GM19025 (cell line): Measurements from ENCODE around the gene PDE3A.

Experiments
- ATAC-seq: cut with Tn5 transposase; IDR thresholded peaks from one replicate; pipeline ENCODE4 v1.9.1; 2021; ENCODE audit warnings: mild to moderate bottlenecking, low read depth, moderate library complexity; ENCODE audit not compliant: unreplicated experiment

Gene PDE3A

DNA sequence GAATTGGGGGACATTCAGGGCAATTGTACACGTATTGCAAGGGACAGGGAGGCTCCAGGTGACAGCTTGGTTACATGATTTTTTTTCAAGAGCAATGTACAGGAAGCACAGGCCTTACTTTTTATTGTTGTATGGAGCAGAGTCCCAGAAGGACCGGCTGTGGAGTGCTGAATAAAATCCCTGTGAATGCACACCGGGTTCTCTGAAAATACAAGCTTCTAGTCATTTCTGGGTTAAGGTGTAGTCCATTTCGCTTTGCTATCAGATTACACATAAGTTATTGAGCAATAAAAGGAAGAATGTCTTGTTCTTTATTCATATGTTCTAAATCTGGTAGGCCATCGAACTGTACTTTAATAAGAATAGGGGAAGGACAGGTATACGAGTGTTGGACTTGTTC lies 52.2 kb downstream of the PDE3A start:
- no peak for ATAC-seq

DNA sequence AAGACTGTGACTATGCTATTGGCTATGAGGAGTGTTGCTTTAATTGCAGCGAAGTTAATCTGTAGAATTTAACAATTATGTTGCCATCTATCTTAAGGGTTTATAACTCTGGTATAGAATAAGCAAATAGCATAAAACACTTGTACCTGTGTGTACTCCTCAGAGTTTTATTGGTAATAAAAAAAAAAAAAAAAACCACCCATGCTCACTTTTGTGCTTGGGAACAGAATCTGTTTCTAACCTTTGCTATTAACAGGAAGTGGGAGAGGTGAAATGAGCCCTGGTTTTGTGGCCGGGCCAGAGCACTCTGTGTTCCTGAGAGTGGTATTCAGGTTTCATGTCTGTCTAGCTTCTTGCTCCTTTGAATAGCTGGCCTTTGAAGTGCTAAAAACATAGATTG lies 53.1 kb downstream of the PDE3A start:
- ATAC-seq: no peak

DNA sequence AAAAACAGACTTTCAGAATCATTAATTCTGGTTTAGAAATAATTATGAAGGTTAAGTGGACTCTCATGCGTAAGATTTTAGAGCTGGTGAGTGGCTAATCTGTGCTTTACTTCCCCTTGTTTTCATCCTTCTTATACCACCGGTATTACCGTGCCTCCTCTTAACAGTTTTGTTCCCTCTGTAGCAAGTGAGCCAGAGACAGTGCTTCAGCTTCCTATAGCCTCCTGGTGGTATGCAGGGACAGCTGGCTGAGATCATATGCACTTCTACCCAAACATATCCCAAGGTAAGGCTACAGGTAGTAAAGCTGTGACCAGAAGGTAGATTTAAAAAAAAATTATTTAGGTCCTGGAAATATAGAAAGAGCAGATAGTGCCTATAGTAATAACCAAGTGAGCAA lies 55.2 kb downstream of the PDE3A start:
- ATAC-seq: no peak

DNA sequence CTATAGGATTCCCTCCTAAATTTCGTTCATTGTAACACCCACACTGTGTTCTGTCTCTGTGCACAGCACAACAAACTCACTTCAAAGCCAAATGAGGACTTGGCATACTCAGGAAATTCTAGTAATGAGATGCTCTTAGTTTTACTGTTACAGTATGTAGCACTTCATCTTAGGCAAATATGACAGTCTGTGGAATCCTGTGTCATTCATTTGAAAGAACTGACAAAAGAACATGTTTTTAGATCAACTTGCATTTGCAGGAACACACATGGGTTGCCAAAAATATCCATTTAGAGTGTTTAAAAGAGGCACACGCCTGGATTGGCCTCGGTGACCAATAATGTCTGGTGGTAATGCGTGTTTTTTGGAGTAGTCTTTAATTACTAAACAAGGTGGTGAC lies 56.5 kb downstream of the PDE3A start:
- no peak for ATAC-seq

DNA sequence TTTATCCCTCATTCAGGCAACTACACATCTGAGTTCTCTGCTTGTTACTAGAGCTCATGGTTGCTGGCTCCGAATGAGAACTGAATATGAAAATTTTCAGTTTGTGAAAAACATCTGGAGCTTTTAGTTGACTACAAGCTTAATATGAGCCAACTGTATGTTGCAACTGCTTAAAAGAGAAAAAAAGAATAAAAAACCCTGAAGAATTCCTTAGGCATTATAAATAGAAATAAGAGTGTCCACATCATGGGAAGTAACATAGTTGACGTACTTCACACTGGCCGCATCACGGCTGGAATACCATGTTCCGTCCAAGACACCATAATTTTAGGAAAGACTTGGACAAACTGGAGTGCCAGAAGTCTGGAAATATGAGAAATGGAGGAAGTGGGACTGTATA lies 57.9 kb downstream of the PDE3A start:
- ATAC-seq: no peak

DNA sequence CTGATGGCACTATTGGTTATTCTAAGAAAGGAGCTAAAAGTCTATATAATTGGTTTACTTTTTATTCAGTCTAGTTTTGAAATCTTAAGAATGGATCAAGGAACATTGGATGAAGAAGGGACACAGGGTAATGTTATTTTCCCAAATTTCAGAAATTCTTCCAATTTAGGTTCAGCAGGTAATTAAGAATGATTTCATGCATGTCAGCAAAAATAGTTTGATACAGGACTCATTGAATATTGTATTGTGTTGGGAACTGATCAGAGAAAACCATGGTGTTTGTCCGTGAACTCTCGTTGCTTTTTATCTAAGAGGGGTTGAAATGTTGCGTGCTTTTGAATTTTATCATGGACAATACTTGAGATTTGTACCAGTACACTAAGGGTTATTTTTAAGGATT lies 58.6 kb downstream of the PDE3A start:
- ATAC-seq: no peak

DNA sequence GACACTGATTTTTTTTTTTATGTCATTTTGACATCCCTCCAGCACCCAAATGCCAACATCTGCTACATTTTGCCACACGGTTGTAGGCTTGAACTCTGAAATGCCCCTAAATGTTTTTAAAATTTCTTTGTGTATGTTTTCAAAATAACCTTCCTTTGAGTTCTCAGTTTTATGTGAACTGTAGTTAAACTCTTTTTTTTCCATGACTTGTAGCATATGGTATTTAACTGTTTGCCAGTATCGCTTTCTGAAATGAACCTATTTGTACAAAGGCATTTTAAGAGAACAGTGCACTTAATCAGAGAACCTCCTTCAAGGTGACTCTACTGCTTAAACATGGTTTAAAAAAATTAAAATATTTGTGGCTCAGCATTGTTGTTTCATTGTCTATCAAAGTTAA lies 61.5 kb downstream of the PDE3A start:
- no peak for ATAC-seq

DNA sequence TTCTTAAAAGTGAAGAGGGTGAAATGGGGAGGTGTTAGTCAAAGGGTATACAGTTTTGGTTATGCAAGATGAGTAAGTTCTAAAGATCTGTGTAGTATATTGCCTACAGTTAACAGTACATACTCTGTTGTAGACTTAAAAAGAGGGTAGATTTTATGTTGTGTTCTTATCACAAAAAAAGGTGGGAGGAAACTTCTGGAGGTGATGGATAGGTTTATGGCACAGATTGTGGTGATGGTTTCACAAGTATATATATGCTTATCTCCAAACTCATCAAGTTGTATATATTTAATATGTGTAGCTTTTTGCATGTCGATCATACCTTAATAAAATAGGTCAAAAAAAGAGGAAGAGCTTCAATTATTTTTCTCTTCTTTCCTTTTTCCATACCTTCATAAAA lies 64.0 kb downstream of the PDE3A start:
- ATAC-seq: no peak

DNA sequence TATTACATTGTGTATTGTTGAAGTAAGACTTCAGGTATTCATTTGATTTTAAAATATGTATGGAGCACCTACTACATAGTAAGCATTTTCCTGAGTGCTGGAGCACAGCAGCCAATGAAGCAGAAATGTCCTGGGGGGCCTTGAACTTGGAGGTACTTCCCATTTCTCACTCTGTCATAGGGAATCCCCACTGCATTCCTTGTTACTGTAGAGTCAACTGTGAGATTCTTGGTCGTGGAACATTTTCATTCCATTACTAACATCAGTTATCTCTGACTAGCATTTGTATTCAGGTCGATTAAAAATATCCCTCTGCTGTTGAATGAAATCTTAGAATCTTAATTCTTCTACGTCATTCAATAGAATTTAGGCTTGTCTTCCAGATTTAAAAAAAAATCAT lies 66.7 kb downstream of the PDE3A start:
- ATAC-seq: no peak

DNA sequence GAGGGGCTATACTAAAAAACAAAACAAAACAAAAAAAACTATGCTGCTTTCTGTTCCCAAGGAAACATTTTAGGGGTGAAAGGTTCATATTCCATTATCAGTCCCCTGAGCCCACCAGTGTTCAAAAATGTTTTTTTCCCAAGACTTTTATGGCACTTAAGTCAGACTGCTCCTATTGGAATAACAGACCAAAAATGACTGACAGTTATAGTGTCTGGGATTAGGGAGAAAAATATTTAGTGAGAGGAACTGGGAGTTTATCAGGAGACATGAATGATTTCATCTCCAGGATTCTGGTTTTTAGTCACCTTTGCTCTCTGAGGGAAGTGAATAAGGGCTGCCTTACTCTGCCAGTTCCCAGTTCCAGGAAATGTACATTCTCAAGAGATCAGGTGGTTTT lies 68.0 kb downstream of the PDE3A start:
- ATAC-seq: no peak

DNA sequence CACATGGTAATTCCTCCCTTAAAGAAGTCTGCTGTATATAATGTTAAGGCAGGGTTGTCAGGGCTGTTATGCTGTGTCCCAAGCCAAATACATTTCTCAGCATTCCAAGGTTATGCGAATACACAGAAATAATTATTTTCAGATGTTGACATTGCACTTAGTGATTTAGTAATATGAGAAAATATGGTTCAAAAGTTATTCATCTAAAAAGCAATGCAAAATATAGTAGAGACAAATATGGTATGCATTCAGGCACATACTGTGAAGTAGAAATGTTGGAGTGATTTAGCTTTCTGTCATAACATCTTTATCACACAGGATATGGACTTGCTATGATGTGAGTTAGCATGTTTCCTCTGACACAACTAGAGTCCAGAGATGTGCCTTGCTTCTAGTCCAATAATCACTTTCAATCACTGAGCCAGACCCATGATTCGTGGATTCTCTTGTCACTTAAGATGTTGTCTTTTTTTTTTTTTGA lies 70.0 kb downstream of the PDE3A start:
- no peak for ATAC-seq

DNA sequence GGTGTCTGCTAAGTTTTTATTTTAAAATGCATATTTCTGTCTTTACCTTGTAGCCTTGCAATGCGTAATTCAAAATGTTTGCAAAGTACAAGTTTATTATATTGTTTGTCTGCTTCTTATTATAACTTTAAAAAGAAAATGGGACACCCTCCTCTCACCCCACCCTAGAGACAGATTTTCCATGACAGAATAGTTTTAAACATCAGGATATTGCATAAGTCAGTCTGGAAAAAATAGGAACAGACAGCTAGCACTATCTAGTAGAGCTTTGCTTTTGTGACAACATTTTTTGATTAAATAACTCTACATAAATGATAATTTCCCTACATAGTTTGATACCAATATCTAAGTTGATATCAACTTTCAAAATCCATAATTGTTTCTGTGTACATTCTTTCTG lies 71.3 kb downstream of the PDE3A start:
- no peak for ATAC-seq

DNA sequence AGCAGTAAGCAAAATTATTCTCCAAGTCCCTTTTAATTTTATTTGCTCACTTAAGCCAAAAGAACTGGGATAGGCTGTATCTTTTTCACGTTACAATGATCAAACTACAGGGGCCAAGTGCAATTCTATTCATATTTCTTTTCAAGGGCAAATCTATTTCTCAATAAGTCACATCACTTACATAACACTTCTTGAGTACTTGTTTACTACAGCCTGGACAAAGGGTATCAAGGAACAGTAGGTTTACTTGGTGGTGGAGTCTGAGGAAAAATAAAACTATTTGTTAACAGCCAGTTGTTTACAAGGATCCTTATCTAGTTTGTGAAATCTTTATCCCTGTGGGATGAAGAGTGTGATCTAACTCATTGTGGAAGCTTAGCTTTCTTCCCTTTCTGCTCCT lies 72.1 kb downstream of the PDE3A start:
- no peak for ATAC-seq

DNA sequence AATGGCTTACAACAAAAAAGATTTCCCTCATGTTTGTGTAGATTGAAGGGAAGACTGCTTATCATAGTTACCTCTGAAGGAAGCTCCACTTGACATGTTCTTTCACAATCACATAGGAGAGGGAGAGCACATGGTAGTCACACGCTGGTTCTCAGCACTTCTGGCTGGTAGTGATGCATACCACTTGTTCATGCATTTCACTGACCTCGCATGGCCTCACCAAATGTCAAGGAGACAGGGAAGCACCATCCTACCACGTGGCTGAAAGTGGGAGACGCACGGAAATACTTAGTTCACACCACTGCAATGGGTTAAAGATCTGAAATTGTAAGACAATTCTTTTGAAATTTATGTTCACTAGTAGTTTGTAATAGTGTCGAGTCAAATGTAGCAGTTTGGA lies 74.0 kb downstream of the PDE3A start:
- no peak for ATAC-seq

DNA sequence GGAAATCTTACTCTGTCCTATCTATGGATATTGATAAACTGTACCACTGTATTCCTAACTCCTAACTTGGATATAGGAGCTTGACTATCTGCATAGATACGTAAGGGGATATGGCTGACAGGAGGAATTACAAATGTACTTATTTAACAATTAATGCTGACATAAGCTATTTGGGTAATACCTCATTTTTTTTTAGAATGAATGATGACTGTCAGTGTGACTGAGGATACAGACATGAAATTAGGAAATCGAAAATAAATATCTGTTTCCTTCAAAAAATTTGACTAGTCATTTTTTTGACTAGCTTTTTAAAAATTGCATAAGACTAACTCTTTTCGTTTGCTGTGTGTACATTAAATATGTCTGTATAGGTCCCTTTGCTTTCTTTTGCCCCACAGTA lies 74.9 kb downstream of the PDE3A start:
- ATAC-seq: no peak

DNA sequence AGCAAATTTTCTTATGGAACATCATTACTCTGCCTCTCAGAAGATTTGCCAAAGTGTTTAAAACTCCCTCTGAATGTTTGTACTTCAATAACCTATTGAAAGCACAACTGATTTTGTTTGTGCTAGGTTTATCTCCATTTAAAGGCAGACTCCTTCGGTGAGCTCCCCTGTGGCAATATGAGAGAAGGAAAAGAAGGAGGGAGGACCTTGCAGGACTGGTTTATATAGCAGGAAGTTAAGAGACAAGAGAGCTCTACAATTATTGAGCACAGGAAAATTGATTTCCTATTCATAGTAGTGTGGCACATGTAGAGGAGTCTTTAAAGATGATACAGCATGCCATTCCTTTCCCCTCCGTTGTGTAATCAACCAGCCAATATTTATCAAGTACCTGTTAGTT lies 75.5 kb downstream of the PDE3A start:
- no peak for ATAC-seq

DNA sequence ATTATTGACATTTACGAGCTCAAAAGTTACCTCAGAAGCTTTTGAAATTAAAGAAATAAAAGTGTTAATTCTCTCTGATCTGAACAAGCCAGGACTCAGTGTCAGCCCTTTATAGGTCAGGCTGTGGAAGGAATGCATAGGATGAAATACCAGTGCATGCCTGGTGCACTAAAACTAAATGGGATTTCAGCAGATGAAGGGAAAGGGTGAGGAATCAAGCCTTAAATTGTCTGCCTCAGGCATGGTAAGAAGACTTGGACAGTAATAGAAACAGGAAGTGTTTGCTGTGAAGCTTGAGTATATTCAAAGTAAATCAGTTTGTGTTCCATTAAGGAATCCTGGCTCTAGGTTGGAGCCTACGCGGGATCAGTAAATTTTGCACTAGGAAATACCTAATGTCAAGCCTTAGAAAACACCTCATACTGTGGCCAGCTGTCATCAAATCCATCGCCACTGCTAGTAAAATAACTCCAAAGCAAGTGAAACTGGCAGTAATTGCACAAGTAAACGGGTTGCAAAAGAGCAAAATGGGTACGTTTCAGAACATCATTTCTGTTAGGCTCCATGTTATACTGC lies 76.3 kb downstream of the PDE3A start:
- ATAC-seq: no peak

DNA sequence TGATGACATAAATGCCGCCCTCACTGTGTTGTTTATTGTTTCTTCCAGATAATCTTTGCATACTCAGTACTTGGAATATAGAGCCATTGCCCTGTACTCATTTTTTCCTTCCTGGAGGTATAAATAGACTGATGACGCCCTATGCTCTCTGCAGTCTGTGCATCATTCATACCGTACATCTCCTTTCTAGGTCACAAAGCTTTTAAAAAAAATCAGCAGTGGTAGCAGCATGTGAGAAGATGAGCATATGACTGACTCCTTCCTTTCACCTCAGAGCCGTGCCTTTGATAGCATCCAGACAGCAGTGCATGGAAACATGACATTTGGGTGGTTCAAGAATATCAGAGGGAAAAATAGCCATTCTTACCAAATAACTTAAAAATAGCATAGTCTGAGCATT lies 77.3 kb downstream of the PDE3A start:
- ATAC-seq: no peak

DNA sequence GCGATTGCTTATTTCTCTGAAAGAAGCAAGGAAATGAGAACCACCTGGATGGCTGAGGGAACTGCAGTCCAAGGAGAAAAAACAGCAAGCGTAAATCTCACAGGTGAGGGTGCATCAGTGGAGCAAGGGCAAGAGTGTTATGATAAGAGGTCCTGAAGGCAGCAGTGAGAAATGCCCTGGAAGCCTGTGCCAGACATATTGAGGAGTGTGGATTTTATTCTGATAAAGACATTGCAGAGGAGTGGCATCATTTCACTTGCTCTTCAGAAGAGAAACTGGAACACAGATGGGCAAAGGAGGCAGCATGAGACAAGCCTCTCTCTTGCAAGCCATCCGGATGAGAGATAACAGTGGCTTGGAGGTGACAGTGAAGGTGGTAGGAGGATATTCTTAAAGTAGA lies 78.5 kb downstream of the PDE3A start:
- ATAC-seq: no peak

DNA sequence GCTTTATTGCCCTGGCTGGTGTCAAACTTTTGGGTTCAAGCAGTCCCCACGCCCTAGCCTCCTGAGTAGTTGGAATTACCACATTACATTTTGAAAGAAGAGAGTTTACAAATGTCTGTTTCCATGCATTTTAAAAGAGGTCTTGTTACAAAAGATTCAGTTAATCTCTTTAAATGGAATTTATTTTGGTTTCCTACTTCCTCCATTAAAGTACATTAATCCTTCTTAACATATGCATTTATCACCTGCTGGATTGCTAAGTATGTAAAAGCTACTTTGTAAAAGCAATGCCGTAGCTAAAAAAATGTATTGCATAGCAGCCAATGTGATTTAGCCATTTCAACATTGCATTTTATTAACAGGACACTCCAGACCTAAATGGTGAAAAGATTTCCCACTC lies 80.4 kb downstream of the PDE3A start:
- no peak for ATAC-seq

DNA sequence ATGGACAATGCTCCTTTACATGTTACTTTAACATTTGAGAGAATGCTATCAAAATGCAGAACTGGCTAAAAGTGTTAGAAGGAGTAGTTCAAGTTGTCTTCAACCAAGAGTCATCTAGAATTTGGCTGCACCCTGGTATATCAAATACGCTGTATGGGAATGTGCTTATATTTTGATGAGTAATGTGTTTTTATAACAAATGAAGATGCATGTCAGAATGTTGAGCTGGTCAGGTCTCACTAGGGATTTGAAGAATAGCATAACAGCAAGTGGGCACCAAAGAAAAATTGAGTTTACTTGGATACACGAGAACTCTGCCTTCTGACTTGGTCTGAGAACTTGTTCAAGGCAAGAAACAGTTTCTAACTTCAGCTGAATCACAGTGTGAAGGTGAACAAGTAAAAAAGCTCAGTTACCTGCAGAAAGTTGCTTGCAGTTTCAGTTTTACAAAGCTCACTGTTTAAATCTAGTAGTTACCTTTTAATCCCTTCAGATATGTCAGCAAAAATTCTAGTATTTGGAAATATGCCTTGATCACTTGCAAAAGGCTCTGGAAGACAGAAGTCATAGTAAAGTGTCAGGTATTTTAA lies 82.3 kb downstream of the PDE3A start:
- ATAC-seq: no peak

DNA sequence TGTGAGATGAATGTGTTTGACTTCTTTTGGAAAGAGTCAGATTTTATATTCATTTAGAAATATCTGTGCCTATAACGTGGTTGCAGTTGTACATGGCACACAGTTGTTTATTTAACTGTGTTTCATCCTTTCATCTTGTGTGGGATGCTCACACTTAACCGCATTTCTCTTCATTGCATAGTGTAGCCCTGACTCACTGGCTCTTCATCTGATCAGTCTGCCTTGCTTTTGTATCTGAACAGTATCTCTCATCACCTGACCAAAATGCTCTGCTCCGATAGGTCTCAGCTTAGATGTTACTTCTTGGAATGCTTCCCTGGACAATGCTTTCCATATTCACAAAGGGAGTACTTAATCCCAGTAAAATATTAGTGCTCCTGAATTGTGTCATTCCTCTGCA lies 83.4 kb downstream of the PDE3A start:
- ATAC-seq: no peak

DNA sequence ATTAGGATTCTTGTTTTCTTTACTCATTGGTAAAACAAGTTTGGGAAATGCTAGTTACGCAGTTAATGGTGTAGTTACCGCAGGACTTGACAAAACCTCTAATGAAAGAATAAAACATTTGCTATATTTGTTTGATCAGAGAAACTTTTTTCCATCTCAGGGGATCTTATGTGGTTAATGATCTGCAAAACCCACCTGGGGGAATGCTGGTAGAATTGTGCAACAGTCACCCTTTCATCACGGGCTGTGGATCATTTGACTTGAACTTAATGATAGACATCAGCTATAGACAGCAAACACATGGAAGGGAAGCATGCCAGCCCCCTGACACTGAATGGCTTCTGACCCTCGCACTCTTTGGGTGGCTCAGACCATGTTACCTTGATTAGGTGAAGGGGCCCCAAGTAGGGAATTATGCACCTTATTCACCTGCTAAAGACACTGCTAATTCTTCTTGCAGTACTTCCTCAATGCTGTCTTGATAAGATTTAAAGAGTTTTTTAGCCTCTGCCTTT lies 84.2 kb downstream of the PDE3A start:
- ATAC-seq: no peak
